HG03439 (cell line): ENCODE data around the gene CFAP43.
"Not testable (repeated sequence)": the region's sequence is repeated elsewhere in the genome, so short reads cannot be mapped to it uniquely, and the experiment has no call there.

Experiments used
- ATAC-seq: cut with Tn5 transposase; IDR thresholded peaks from one replicate; pipeline ENCODE4 v1.9.1; 2021; ENCODE audit warnings: mild to moderate bottlenecking, moderate library complexity; ENCODE audit not compliant: unreplicated experiment

CFAP43 gene

GRCh38 chr10:104256335-104256961 is 24.3 kb upstream of the CFAP43 start:
- ATAC-seq, result no peak

DNA sequence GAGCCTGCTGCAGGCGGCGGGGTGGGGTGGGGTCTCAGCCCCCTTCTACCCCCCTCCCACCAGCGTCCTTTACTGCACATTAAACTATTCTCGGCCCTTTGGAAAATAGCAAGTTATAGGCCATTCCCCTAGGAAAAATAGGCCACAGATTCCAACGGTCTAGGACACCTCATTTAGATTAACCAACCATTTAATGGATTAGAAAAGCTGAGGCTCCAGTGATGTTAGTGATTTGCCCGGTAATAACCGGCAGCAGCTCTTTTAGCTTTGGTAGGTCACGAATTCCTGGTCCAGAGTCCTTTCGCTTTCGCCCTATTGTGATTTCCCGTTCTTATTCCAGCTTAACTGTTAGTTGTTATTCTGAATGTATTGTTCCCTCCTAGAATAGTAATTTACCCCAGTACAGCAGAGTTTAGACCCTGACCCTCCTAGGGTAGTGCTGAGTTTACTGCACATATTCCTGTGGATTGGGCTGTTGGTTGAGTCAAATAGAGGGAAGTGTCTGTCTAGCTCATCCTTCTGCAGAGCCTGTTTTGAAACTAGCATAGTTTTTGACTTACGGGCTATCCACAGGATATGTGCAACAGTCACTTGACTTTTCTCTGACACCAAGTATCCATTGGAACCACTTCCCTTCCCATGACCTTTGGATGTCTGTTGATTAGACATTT is 23.3 kb upstream of the CFAP43 start:
- ATAC-seq, result no peak

DNA sequence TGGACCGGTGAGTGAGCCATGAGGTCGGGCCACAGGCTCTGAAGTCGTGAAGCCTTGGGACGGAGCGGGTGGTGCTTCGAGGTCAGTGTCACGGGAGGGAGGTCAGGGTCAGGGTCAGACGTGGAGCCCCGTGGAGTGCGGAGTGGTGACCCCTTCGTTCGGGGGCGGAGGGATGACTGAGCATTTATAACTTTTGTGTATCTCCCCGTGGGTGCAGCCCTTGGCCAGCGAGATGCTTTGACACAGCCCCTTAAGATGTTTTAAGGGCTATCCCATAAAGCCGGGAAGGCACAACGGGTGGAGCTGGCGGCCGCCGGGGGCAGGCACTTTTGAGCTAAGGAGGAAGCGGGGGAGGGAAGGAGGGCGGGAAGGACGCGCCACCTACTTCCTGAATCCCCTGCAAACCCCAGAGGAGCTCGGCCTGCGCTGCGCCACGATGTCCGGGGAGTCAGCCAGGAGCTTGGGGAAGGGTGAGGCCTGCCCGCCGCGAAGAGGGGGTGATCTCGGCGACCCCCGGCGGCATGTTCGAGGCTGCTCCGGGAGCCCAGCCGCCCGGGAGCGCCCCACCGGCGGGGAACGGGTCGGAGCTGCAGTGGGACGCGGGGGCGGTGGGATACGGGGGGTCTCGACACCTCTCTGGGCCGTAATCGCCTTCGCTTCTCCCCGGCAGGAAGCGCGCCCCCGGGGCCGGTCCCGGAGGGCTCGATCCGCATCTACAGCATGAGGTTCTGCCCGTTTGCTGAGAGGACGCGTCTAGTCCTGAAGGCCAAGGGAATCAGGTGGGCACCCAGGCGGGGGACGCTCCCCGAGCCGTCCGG is 22.5 kb upstream of the CFAP43 start, which contains the start of gene GSTO1:
Gene GSTO1, plus strand, starts transcription at position 400 of the 818 bp plus-strand sequence. Its CDS starts 37 bp downstream, at position 437.
- ATAC-seq, result peak; percentile 74

GRCh38 chr10:104253606-104254410 is 21.6 kb upstream of the CFAP43 start:
- no peak for ATAC-seq

GRCh38 chr10:104253106-104253505 is 20.9 kb upstream of the CFAP43 start:
- ATAC-seq, result no peak

DNA sequence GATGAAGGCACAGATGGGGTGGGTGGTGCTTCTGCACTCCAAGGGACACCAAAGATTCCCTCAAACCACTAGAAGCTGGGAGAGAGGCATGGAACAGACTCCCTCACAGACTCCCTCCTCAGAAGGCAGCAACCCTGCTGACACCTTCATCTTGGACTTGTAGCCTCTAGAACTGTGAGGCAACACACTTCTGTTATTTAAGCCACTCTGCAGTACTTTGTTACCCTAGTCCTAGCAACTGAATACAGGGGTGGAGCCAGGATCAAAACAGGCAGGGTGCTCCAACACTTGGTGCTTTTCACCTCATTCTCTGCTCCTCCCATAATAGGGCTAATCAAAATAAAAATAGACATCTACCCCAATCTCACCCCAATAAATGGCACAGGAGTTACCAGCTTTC is 20.2 kb upstream of the CFAP43 start:
- ATAC-seq, result no peak

DNA sequence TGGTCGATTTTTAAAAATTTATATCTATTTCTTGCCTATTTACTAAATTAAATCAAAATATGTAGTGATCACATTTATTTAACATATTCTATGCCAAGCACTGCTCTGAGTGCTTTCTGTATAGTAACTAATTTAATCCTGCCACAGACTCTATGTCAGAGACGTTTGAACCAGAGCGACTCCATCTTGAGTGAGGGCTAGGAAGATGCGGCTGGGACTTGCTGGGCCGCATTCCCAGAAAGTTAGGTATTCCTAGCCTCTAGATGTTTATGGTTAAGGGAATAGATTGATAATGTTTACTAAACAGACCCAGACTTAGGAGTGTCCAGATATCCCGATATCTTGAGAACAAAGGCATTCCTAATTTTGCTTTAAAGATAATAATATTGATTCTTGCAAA is 19.3 kb upstream of the CFAP43 start:
- no peak for ATAC-seq

- no peak for ATAC-seq
Observed at GRCh38 chr10:104250371-104250770, 18.2 kb upstream of the CFAP43 start.

DNA sequence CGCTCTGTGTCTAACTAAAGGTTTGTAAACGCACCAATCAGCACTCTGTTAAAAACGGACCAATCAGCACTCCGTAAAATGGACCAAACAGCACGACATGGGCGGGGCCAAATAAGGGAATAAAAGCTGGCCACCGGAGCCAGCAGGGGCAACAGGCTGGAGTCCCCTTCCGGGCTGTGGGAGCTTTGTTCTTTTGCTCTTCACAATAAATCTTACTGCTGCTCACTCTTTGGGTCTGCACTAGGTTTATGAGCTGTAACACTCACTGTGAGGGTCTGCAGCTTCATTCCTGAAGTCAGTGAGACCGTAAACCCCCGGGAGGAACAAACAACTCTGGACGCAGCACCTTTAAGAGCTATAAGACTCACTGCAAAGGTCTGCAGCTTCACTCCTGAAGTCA is 16.8 kb upstream of the CFAP43 start:
- not testable (repeated sequence) for ATAC-seq

DNA sequence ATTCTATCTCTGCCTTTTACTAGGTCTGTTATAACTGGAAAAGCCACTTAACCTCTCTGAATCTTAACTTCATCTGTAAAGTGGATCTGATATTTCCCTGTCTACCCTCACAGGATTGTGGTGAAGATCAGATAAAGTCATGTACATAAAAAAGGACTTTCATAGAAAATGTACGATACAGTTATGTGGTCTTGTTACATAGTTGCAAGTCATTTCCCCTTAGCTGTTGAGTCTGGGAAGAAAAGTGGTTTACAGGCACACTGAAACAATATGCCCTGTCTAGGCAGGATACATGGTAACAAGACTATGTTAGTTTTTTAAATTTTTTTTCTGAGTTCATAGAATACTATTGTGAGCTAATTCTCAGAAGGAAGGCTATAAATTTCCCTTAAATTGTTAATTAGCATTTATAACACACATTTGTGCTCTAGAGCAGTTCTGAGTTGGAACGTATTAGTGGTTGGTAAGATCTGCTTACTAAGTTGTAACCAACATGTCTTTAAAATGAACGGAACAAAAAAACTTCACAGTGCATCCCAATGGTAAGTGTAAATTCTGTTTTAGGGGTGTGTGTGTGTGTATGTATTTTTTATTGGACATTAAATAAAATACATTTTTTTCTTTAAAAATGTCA is 15.5 kb upstream of the CFAP43 start:
- no peak for ATAC-seq

GRCh38 chr10:104246976-104247375 is 14.8 kb upstream of the CFAP43 start:
- no peak for ATAC-seq

DNA sequence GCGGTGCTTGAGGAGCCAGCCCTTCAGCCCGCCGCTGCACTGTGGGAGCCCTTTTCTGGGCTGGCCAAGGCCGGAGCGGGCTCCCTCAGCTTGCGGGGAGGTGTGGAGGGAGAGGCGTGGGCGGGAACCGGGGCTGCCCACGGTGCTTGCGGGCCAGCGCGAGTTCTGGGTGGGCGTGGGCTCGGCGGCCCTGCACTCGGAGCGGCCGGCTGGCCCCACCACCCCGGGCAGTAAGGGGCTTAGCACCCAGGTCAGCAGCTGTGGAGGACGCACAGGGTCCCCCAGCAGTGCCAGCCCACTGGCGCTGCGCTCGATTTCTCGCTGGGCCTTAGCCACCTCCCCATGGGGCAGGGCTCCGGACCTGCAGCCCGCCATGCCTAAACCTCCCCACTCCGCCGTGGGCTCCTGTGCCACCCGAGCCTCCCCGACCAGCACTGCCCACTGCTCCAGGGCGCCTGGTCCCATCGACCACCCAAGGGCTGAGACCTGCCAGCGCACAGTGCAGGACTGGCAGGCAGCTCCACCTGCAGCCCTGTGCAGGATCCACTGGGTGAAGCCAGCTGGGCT is 13.0 kb upstream of the CFAP43 start:
- no peak for ATAC-seq

GRCh38 chr10:104243512-104243911 is 11.3 kb upstream of the CFAP43 start:
- no peak for ATAC-seq

DNA sequence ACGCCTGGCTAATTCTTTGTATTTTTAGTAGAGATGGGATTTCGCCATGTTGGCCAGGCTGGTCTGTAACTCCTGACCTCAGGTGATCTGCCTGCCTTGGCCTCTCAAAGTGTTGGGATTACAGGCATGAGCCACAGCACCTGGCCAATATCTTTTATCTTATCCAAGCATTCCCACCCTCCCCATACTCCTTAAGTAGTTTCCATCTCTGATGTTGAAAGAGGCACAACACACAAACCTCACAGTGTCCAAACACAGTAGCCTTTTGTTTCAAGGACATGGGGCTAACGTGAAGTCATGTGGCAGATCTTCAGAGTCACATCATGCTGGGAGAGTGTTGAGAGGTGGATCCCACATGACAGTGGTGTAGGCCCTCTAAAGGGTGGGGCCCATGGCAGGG is 10.8 kb upstream of the CFAP43 start:
- not testable (repeated sequence) for ATAC-seq

DNA sequence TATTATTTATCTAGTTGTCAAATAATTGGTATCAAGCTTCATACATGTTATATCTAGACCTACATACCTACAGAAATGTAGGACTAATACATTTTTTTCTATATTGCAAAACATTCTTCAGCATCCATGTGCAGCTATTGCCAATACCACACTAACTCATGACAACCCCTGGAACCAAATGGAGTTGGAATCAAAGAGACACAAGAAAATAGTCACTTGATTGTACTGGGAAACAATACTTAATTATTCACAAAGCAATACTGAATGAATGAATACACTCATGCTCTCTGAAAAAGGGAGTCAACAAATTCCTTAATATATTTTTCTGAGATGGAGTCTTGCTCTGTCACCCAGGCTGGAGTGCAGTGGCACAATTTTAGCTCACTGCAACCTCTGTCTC is 10.4 kb upstream of the CFAP43 start:
- no peak for ATAC-seq

GRCh38 chr10:104240078-104240477 is 7.9 kb upstream of the CFAP43 start:
- ATAC-seq, result no peak

- no peak for ATAC-seq
Observed at GRCh38 chr10:104235801-104236200, 3.6 kb upstream of the CFAP43 start.

- ATAC-seq, result no peak
Observed at GRCh38 chr10:104234934-104235333, 2.8 kb upstream of the CFAP43 start.

DNA sequence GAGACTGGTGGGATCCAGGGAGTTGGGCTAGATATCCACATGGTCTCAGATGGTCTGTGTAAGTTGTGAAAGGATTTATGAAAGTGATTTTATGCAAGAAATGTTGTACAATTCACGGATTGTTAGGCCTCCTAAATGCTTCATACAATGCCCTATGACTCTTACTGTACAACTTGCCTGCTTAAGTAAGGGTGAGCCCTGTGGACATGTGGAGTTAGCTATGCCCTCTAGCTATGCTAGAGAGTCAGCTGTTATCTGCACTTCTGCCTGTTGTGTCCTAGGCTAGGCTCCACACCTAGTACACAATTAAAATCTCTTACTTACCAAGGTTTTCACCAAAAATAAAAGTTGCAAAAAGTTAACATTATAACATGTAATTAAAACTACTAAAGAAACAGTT is 1.7 kb upstream of the CFAP43 start:
- no peak for ATAC-seq

GRCh38 chr10:104232613-104233102 is 494 bp upstream of the CFAP43 start:
- ATAC-seq, result no peak
